ENCODE results near the gene MYL3.

DNA sequence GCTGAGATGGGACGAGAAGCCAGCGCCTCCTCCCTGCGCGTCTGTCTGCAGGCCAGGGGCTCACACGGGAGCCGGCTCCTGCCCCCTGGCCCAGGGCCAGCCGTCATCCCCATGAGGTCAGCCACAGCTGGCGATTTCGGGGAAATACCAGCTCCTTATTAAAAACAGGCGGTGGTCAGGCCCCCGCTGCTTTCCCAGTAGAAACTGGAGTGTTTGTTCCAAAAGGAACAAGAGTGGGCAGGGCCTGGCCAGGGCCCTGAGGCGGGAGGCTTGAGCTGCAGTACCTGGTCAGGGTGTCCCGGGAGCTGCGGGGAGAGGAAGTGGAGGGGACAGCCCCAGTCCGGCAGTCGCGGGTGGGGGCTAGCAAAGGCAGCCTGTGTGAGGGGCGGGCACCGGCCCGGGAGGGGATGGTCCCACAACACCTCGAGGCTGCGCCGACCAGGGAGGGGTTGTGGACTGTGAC lies 17.8 kb downstream of the MYL3 start:
- no peak for TF ChIP-seq POLR2AphosphoS5 (IDR thresholded peaks at IDR 0.05)
- TF ChIP-seq, protein P1, sequence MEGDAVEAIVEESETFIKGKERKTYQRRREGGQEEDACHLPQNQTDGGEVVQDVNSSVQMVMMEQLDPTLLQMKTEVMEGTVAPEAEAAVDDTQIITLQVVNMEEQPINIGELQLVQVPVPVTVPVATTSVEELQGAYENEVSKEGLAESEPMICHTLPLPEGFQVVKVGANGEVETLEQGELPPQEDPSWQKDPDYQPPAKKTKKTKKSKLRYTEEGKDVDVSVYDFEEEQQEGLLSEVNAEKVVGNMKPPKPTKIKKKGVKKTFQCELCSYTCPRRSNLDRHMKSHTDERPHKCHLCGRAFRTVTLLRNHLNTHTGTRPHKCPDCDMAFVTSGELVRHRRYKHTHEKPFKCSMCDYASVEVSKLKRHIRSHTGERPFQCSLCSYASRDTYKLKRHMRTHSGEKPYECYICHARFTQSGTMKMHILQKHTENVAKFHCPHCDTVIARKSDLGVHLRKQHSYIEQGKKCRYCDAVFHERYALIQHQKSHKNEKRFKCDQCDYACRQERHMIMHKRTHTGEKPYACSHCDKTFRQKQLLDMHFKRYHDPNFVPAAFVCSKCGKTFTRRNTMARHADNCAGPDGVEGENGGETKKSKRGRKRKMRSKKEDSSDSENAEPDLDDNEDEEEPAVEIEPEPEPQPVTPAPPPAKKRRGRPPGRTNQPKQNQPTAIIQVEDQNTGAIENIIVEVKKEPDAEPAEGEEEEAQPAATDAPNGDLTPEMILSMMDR (IDR thresholded peaks at IDR 0.05; ENCODE audit: poor library complexity, severe bottlenecking), result no peak
- no peak for TF ChIP-seq REST (IDR thresholded peaks at IDR 0.05; ENCODE audit: borderline replicate concordance)
- no peak for TF ChIP-seq EZH2 (IDR thresholded peaks at IDR 0.05; ENCODE audit: borderline replicate concordance, insufficient read depth, low read length, poor library complexity, severe bottlenecking)
- no peak for TF ChIP-seq EP300 (conservative IDR thresholded peaks at IDR 0.05; ENCODE audit: poor library complexity, severe bottlenecking)
- no peak for TF ChIP-seq TAF1 (IDR thresholded peaks at IDR 0.05; ENCODE audit: low read depth)
- TF ChIP-seq SMC3 (conservative IDR thresholded peaks at IDR 0.05; ENCODE audit: poor library complexity), result no peak
- no peak for TF ChIP-seq MXI1 (conservative IDR thresholded peaks at IDR 0.05; ENCODE audit: poor library complexity, severe bottlenecking)

All from neural cell (in vitro differentiated cells).